HCT116 (cell line): ENCODE results near the gene YY1. TPM values are rescaled to one million over a fixed set of nuclear protein-coding genes. Genes with fewer than 3 reads are reported as not detected.
"Not testable (repeated sequence)": the region's sequence is repeated elsewhere in the genome, so short reads cannot be mapped to it uniquely, and the experiment has no call there.

ENCODE experiments used
- ATAC-seq: fragments of 200-7000 bp; cut with Tn5 transposase; 2 replicates; pipeline ENCODE4 v1.9.1; 2020; ENCODE audit warnings: mild to moderate bottlenecking, moderate library complexity
- BruUV-seq: library from RNA; stranded (reverse); fragments of 400-500 nt; replicated peaks from 2 replicates; lab custom pipeline; 2021; lab: Mats Ljungman, UMichigan
- CTCF ChIA-PET: fragments of 300-600 bp; sonication (Branson Sonifier 250); formaldehyde crosslinking; loops from one replicate; lab custom pipeline; 2021; ENCODE audit warnings: antibody characterized with exemption; lab: Charles Lee
- POLR2A ChIA-PET: fragments of 300-600, 350-600 bp; sonication (Branson Sonifier 250); formaldehyde crosslinking; loops from one replicate; lab custom pipeline; 2021; ENCODE audit warnings: antibody characterized with exemption; lab: Charles Lee
- RAD21 ChIA-PET, 2 experiments: fragments of 300-600 bp; sonication (Branson Sonifier 250); formaldehyde crosslinking; loops; one replicate each; lab custom pipeline; 2023; ENCODE audit warnings: low total read pairs in 2 of 2; ENCODE audit not compliant: uncharacterized antibody in 2 of 2, unreplicated experiment in 2 of 2, low non-redundant PET in 1 of 2; lab: Charles Lee
- DNase-seq: peaks from one replicate; pipeline ENCODE4 v3.0.0-alpha.2; 2010; ENCODE audit warnings: low read depth, low spot score
- H2AFZ ChIP-seq: fragments of 200-600 bp; shearing (Covaris generic), sonication (generic); 2 replicates; pipeline ENCODE4 v1.6.1; 2017; ENCODE audit warnings: low read depth, mixed run types, mixed read lengths, antibody characterized with exemption, low read length; ENCODE audit not compliant: poor library complexity, severe bottlenecking
- H3K27ac ChIP-seq: 2 replicates; pipeline ENCODE4 v1.5.1; 2012; ENCODE audit warnings: low read depth, low read length
- H3K27me3 ChIP-seq: fragments of 200-600 bp; sonication (generic); 2 replicates; pipeline ENCODE4 v1.6.1; 2016; ENCODE audit warnings: mixed run types, low read length, mixed read lengths; ENCODE audit not compliant: insufficient read depth
- H3K36me3 ChIP-seq, 2 experiments: fragments of 200-500 bp in 1 of 2; fragments of 200-600 bp in 1 of 2; sonication (Bioruptor generic) in 1 of 2; sonication (generic) in 1 of 2; 2 replicates each; pipeline versions ENCODE4 v1.5.1 to v1.6.1; 2014 to 2016; ENCODE audit warnings: low read length in 2 of 2, inconsistent platforms in 1 of 2, mixed read lengths in 1 of 2, mixed run types in 1 of 2; ENCODE audit not compliant: insufficient read depth in 2 of 2, control insufficient read depth in 1 of 2
- H3K4me1 ChIP-seq, 2 experiments: fragments of 200-600 bp in 1 of 2; sonication (generic) in 1 of 2; 2 replicates each; pipeline versions ENCODE4 v1.5.1 to v1.6.1; 2012 to 2017; ENCODE audit warnings: low read length in 2 of 2, inconsistent platforms in 1 of 2, mild to moderate bottlenecking in 1 of 2, mixed read lengths in 1 of 2, mixed run types in 1 of 2, moderate library complexity in 1 of 2; ENCODE audit not compliant: insufficient read depth in 2 of 2, control insufficient read depth in 1 of 2
- H3K4me2 ChIP-seq: fragments of 200-600 bp; sonication (generic); 2 replicates; pipeline ENCODE4 v1.6.1; 2017; ENCODE audit warnings: mixed run types, low read length, mixed read lengths
- H3K4me3 ChIP-seq, 2 experiments: fragments of 200-600 bp in 1 of 2; sonication (generic) in 1 of 2; replicated peaks in 1 of 2; 2 replicates each; pipeline ENCODE4 v1.5.1; 2011 to 2016; ENCODE audit warnings: low read length in 2 of 2, control low read depth in 1 of 2, low read depth in 1 of 2, mild to moderate bottlenecking in 1 of 2, mixed read lengths in 1 of 2, mixed run types in 1 of 2
- H3K79me2 ChIP-seq: fragments of 200-600 bp; sonication (generic); 2 replicates; pipeline ENCODE4 v1.6.1; 2017; ENCODE audit warnings: mild to moderate bottlenecking, mixed run types, low read length, moderate library complexity, mixed read lengths; ENCODE audit not compliant: insufficient read depth
- H3K9ac ChIP-seq: fragments of 200-600 bp; sonication (generic); 2 replicates; pipeline ENCODE4 v1.6.1; 2016; ENCODE audit warnings: low read length, mixed read lengths
- H3K9me2 ChIP-seq: fragments of 200-600 bp; sonication (generic), shearing (Covaris generic); 2 replicates; pipeline ENCODE4 v1.6.1; 2017; ENCODE audit warnings: mixed run types, mild to moderate bottlenecking, moderate library complexity; ENCODE audit not compliant: insufficient read depth
- H3K9me3 ChIP-seq, 2 experiments: fragments of 200-500 bp in 1 of 2; fragments of 200-600 bp in 1 of 2; sonication (Bioruptor generic) in 1 of 2; sonication (generic) in 1 of 2; 2 replicates each; pipeline ENCODE4 v1.6.1; 2014 to 2017; ENCODE audit warnings: low read length in 2 of 2, mixed read lengths in 2 of 2, inconsistent platforms in 1 of 2, low read depth in 1 of 2, mild to moderate bottlenecking in 1 of 2, mixed run types in 1 of 2, moderate library complexity in 1 of 2; ENCODE audit not compliant: control insufficient read depth in 1 of 2, insufficient read depth in 1 of 2
- H4K20me1 ChIP-seq: fragments of 200-600 bp; sonication (generic), shearing (Covaris generic); 2 replicates; pipeline ENCODE4 v1.6.1; 2017; ENCODE audit warnings: mixed run types, mild to moderate bottlenecking, moderate library complexity; ENCODE audit not compliant: insufficient read depth
- EZH2phosphoT487 ChIP-seq: fragments of 200-600 bp; IDR thresholded peaks from 2 replicates; pipeline ENCODE4 v1.6.1; 2018; ENCODE audit warnings: antibody characterized with exemption, borderline replicate concordance
- intact Hi-C: fragments of 100-400 bp; cut with micrococcal nuclease; formaldehyde crosslinking; loops from 2 replicates; pipeline ENCODE4 v1.10.0; 2022
- total RNA-seq: library from RNA; stranded (reverse); gene quantifications from one replicate; pipeline ENCODE4 v1.2.1, GENCODE V29; 2021; ENCODE audit not compliant: unreplicated experiment
- TF ChIP-seq, protein P1 (sequence below), 3 experiments: fragments of 200-600 bp in 1 of 3; sonication (generic) in 1 of 3; IDR thresholded peaks in 2 of 3; conservative IDR thresholded peaks in 1 of 3; 2 replicates each; pipeline ENCODE4 v1.5.1; 2012 to 2017; ENCODE audit warnings: low read depth in 2 of 3, low read length in 2 of 3, antibody characterized with exemption in 1 of 3, borderline replicate concordance in 1 of 3, control low read depth in 1 of 3, mild to moderate bottlenecking in 1 of 3, mixed read lengths in 1 of 3, mixed run types in 1 of 3, moderate library complexity in 1 of 3; ENCODE audit not compliant: insufficient read depth in 1 of 3

Gene YY1
- total RNA-seq, 1 experiment from 2014 or later, result 111 TPM

DNA sequence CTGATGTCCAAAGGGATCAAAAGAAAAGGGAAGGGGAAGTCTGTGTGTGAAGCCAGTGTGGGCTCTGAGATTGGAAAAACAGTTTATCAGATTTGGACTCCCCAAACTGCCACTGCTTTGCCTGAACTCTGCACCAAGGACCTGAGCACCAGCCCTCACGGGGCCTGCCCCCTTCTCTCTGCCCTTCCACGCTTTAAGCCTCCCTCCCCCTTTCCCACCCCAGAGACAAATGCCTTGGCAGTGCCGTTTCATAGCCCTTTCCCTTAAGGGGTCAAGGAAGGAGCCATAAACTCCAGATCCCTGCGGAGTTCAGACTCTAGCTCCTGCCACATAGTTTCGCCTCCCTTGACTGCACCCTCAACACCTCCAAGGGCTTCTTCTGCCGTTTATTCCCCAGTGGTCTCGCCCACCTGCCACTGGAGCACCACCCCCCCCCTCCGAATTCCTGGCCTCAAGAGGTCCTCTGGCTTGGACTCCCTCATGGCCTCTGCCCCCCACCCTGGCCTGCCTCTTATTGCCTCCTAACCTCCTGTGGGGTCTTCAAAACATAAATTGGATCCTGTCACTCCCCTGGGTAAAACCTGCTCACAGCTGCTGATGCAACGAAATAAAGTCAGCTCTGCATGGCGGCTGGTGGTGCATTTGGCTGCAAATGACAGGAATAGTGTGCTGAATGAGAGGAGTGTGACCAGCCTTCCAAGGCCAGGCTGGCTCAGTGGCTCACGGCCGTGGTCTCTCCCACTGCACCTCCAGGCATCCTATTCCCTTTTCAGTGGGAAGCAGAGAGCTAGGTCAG lies 48.5 kb downstream of the YY1 start (continued):
- TF ChIP-seq, protein P1, sequence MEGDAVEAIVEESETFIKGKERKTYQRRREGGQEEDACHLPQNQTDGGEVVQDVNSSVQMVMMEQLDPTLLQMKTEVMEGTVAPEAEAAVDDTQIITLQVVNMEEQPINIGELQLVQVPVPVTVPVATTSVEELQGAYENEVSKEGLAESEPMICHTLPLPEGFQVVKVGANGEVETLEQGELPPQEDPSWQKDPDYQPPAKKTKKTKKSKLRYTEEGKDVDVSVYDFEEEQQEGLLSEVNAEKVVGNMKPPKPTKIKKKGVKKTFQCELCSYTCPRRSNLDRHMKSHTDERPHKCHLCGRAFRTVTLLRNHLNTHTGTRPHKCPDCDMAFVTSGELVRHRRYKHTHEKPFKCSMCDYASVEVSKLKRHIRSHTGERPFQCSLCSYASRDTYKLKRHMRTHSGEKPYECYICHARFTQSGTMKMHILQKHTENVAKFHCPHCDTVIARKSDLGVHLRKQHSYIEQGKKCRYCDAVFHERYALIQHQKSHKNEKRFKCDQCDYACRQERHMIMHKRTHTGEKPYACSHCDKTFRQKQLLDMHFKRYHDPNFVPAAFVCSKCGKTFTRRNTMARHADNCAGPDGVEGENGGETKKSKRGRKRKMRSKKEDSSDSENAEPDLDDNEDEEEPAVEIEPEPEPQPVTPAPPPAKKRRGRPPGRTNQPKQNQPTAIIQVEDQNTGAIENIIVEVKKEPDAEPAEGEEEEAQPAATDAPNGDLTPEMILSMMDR (IDR thresholded peaks at IDR 0.05 in 2 of 3, conservative IDR thresholded peaks at IDR 0.05 in 1 of 3; ENCODE audit: borderline replicate concordance in 1 of 3, insufficient read depth in 1 of 3, low read depth in 2 of 3, low read length in 2 of 3), result no peak
- no peak for TF ChIP-seq EZH2phosphoT487

DNA sequence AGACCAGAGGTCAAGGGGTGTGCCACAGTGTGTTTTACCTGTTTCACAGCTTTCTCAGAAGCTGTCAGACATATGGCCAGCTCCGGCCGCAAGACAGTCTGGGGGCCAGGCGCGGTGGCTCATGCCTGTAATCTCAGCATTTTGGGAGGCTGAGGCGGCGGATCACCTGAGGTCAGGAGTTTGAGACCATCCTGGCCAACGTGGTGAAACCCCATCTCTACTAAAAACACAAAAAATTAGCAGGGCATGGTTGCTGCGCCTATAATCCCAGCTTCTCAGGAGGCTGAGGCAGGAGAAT lies 49.0 kb downstream of the YY1 start:
- H2AFZ ChIP-seq, result not testable (repeated sequence)

More for the DNA sequence above, 49.0 kb downstream of the YY1 start:
- H3K9me3 ChIP-seq, H3K27ac ChIP-seq, H3K79me2 ChIP-seq, POLR2A ChIA-PET, H3K4me3 ChIP-seq, ATAC-seq, RAD21 ChIA-PET, H4K20me1 ChIP-seq, H3K27me3 ChIP-seq, H3K9me2 ChIP-seq, BruUV-seq, H3K36me3 ChIP-seq, DNase-seq, H3K4me2 ChIP-seq, H3K9ac ChIP-seq: not testable (repeated sequence)
- CTCF ChIA-PET, result interaction anchor here (0.6 kb wide), 1 partner anchor 33 kb away, joined by 3 read pairs; no protein-coding TSS in a partner anchor
- intact Hi-C loops, result loop anchor here (5.0 kb wide), 1 partner anchor 89 kb away; the partner anchor contains the start of gene WDR25
- H3K4me1 ChIP-seq, result peaks cover 5 to 20% of the 10 kb centered on the region in 2 experiments; a peak in 2 of 4 replicates
